Measurements from ENCODE around the gene MMP14.
A peak's percentile ranks its signal among the peaks of the same experiment; 100 is the strongest.

MMP14 gene

DNA sequence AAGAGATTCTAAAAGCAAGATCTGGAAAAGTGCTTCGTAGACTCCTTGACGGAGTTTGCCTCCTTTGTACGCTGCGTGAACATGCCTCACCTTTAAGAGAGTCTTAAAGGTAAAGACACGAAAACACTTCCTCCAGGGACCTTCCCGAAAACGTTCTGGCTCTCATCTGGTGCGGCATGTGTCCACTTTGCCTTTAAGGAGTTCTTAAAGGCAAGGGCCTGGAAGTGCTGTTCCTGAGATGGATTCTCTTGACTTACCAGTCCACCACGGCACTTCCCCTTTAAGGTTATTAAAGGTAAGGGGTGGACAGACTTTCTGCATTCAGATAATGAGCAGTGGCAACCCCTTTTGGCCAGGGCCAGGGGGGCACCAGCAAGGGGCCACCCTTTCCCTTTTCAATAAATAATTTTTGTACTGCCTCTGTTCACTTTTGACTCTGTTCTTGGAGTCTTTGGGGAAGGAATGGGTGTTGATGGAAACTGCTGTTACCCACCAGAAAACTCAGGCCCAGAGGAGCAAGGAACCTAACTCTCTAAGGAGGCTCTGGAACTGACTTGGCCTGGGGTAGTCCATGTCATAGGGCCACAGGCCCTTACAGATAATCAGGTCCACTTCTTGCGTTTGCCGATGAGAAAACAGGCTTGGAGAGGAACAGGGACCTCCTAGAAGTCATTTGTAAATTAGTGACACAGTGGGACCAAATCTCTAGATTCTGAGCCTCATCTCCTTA lies 51.0 kb downstream of the MMP14 start:
- peaks cover 49% of the 10 kb centered on the region for H3K4me1 Mint-ChIP-seq (ENCODE audit: low read depth)
- no peaks in the 10 kb centered on the region for H3K9me3 Mint-ChIP-seq
- peak overlapping the region; percentile 77 for H3K4me3 Mint-ChIP-seq
- H3K27ac Mint-ChIP-seq = peak overlapping the region; percentile 86
- no peaks in the 10 kb centered on the region for H3K36me3 Mint-ChIP-seq (ENCODE audit: low read depth)
- no peaks in the 10 kb centered on the region for H3K27me3 Mint-ChIP-seq
- DNase-seq = no peak

- Mint-ChIP-seq H3K9me3 (no peaks in the 10 kb centered on the region), H3K27ac (peak overlapping the region; percentile 48), H3K36me3 (ENCODE audit: low read depth) (peaks cover under 1% of the 10 kb centered on the region), H3K4me1 (ENCODE audit: low read depth) (peaks cover 45% of the 10 kb centered on the region), H3K4me3 (peak overlapping the region; percentile 77), H3K27me3 (no peaks in the 10 kb centered on the region)
- DNase-seq = peak; percentile 70
Measured at GRCh38 chr14:22887990-22888378, 51.6 kb downstream of the MMP14 start.

DNA sequence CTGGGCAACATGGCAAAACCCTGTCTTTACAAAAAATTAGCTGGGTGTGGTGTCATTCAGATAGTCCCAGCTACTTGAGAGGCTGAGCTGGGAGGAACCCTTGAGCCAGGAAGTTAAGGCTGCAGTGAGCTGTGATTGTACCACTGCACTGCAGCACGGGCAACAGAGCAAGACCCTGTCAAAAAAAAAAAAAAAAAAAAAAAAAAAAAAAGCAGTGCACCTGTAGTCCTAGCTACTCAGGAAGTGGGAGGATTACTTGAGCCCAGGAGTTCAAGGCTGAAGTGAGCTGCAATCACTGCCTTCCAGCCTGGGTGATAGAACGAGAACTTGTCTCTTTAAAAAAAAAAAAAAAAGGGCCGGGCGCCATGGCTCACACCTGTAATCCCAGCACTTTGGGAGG lies 52.3 kb downstream of the MMP14 start:
- H3K4me1 Mint-ChIP-seq (ENCODE audit: low read depth) = peaks cover 40% of the 10 kb centered on the region
- no peaks in the 10 kb centered on the region for H3K9me3 Mint-ChIP-seq
- DNase-seq = no peak
- H3K27me3 Mint-ChIP-seq = no peaks in the 10 kb centered on the region
- no peak overlapping the region for H3K4me3 Mint-ChIP-seq
- peaks cover 4% of the 10 kb centered on the region for H3K36me3 Mint-ChIP-seq (ENCODE audit: low read depth)
- H3K27ac Mint-ChIP-seq = no peak overlapping the region

- no peak for DNase-seq
- H3K27ac Mint-ChIP-seq = no peak overlapping the region
- H3K36me3 Mint-ChIP-seq (ENCODE audit: low read depth) = peaks cover 4% of the 10 kb centered on the region
- no peaks in the 10 kb centered on the region for H3K9me3 Mint-ChIP-seq
- H3K27me3 Mint-ChIP-seq = no peaks in the 10 kb centered on the region
- no peak overlapping the region for H3K4me3 Mint-ChIP-seq
- peaks cover 32% of the 10 kb centered on the region for H3K4me1 Mint-ChIP-seq (ENCODE audit: low read depth)
Measured at GRCh38 chr14:22890416-22890815, 54.0 kb downstream of the MMP14 start.

- no peak overlapping the region for H3K27ac Mint-ChIP-seq
- H3K9me3 Mint-ChIP-seq = no peaks in the 10 kb centered on the region
Measured at GRCh38 chr14:22892488-22892887, 56.1 kb downstream of the MMP14 start.

DNA sequence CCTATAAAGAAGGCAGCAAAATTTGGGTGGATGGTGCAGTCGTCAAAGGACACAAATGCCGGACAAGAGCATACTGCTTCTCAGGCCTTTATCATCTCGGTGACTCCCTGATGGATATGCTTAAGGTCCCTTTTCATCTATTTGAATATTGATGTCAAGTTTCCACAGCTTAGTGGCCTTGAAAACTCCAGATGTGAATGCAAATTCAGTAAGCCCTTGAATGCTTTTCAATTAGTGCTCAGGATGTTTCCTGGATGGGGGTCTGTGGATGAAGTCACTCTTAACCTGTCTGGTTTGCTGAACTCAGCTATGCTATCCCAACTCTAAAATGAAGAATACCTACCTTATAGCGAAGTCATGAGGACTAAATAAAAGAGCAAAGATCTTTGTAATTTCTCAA lies 57.3 kb downstream of the MMP14 start:
- no peak for DNase-seq
- H3K9me3 Mint-ChIP-seq = no peaks in the 10 kb centered on the region
- peaks cover 17% of the 10 kb centered on the region for H3K36me3 Mint-ChIP-seq (ENCODE audit: low read depth)
- H3K27me3 Mint-ChIP-seq = no peaks in the 10 kb centered on the region
- no peak overlapping the region for H3K4me3 Mint-ChIP-seq
- H3K27ac Mint-ChIP-seq = no peak overlapping the region
- H3K4me1 Mint-ChIP-seq (ENCODE audit: low read depth) = peaks cover 15% of the 10 kb centered on the region

More at GRCh38 chr14:22892488-22892887, 56.1 kb downstream of the MMP14 start:
- H3K27me3 Mint-ChIP-seq = no peaks in the 10 kb centered on the region
- peaks cover 18% of the 10 kb centered on the region for H3K4me1 Mint-ChIP-seq (ENCODE audit: low read depth)
- peaks cover 6% of the 10 kb centered on the region for H3K36me3 Mint-ChIP-seq (ENCODE audit: low read depth)
- no peak overlapping the region for H3K4me3 Mint-ChIP-seq
- no peak for DNase-seq

GRCh38 chr14:22895402-22895801 lies 59.0 kb downstream of the MMP14 start:
- no peak for DNase-seq
- no peaks in the 10 kb centered on the region for H3K9me3 Mint-ChIP-seq
- no peaks in the 10 kb centered on the region for H3K27me3 Mint-ChIP-seq
- H3K4me1 Mint-ChIP-seq (ENCODE audit: low read depth) = peaks cover 15% of the 10 kb centered on the region
- peak overlapping the region; percentile 48 for H3K27ac Mint-ChIP-seq
- no peak overlapping the region for H3K4me3 Mint-ChIP-seq
- H3K36me3 Mint-ChIP-seq (ENCODE audit: low read depth) = peaks cover 24% of the 10 kb centered on the region

DNA sequence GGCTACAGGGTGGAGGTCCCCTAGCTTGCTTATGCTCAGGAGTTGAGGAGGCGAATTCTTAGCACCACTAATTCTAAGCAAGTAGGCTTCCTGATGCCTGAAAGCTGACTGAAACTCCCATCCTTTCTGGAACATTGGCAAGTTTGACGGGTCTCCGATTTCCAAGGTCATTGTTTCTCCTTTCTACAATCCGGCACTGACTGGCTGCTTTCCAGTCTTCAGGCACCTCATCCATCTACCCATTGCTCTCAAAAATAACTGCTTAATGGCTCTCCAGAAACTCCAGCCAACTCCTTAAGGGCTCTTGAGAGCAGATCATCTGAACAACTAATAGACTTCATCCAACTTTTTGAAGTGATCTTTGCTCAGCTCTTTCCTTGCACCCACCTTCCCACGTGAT lies 60.0 kb downstream of the MMP14 start:
- Mint-ChIP-seq H3K27ac (no peak overlapping the region), H3K9me3 (no peaks in the 10 kb centered on the region), H3K4me3 (no peak overlapping the region), H3K4me1 (ENCODE audit: low read depth) (peaks cover 15% of the 10 kb centered on the region), H3K36me3 (ENCODE audit: low read depth) (peaks cover 32% of the 10 kb centered on the region), H3K27me3 (no peaks in the 10 kb centered on the region)
- DNase-seq = no peak

GRCh38 chr14:22896760-22897159 lies 60.4 kb downstream of the MMP14 start:
- Mint-ChIP-seq H3K9me3 (no peaks in the 10 kb centered on the region), H3K27me3 (no peaks in the 10 kb centered on the region), H3K4me1 (ENCODE audit: low read depth) (peaks cover 15% of the 10 kb centered on the region), H3K36me3 (ENCODE audit: low read depth) (peaks cover 36% of the 10 kb centered on the region), H3K27ac (no peak overlapping the region), H3K4me3 (no peak overlapping the region)
- no peak for DNase-seq

GRCh38 chr14:22897357-22897756 lies 61.0 kb downstream of the MMP14 start:
- H3K27ac Mint-ChIP-seq = peak overlapping the region; percentile 34
- no peak for DNase-seq
- H3K36me3 Mint-ChIP-seq (ENCODE audit: low read depth) = peaks cover 42% of the 10 kb centered on the region
- H3K4me1 Mint-ChIP-seq (ENCODE audit: low read depth) = peaks cover 15% of the 10 kb centered on the region
- no peak overlapping the region for H3K4me3 Mint-ChIP-seq
- H3K9me3 Mint-ChIP-seq = no peaks in the 10 kb centered on the region
- no peaks in the 10 kb centered on the region for H3K27me3 Mint-ChIP-seq

All from activated T-cell treated with anti-CD3 and anti-CD28 coated beads, Interleukin-2, amount 50 U/mL, for 24 hours (primary cell).